ENCODE measurements around the gene FBXW4. TPM values are rescaled to one million over a fixed set of nuclear protein-coding genes. Genes with fewer than 3 reads are reported as not detected.

Gene FBXW4
- total and polyA plus RNA-seq, 4 donors: 28.0 to 65.6 (median 54.5) TPM

DNA sequence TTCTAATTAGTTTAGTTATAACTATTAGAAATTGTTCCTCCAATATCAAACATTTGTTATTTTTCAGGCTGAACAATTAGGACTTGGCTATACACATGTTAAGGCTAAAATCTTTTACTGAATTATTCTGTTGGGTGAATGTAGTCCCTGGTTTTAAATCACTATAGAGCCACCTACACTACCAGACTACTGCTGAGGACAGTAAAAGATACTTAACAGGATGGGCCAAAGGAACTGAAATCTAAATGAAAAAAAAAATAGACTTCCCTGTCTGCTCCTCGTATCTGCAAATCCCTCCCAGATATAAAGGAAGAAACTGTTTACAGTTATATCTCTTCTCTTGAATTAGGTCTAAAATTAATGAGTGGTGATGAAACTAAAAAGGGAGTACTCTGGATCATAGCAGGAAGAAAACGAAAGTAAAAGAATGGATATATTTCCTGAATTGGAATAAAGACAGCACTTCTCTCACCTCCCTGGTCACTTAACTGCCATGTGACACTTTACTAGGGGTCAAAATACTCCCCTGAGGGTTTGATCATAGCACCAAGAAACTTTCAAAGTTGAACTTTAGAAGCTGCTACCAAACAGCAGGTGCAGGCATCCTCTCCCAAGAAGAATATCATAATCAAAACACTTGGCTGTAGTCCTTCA lies 12.7 kb downstream of the FBXW4 start:
- TF ChIP-seq, protein P1, sequence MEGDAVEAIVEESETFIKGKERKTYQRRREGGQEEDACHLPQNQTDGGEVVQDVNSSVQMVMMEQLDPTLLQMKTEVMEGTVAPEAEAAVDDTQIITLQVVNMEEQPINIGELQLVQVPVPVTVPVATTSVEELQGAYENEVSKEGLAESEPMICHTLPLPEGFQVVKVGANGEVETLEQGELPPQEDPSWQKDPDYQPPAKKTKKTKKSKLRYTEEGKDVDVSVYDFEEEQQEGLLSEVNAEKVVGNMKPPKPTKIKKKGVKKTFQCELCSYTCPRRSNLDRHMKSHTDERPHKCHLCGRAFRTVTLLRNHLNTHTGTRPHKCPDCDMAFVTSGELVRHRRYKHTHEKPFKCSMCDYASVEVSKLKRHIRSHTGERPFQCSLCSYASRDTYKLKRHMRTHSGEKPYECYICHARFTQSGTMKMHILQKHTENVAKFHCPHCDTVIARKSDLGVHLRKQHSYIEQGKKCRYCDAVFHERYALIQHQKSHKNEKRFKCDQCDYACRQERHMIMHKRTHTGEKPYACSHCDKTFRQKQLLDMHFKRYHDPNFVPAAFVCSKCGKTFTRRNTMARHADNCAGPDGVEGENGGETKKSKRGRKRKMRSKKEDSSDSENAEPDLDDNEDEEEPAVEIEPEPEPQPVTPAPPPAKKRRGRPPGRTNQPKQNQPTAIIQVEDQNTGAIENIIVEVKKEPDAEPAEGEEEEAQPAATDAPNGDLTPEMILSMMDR (IDR thresholded peaks at IDR 0.05; ENCODE audit: control extremely low read depth, extremely low read depth): no peak
- ATAC-seq (ENCODE audit: insufficient read depth, low FRiP score) (no peak), DNase-seq (peak in 2 of 3 donors; percentile 6 to 13)
- Histone ChIP-seq H3K4me3 (no peak overlapping the region), H3K9me3 (ENCODE audit: control insufficient read depth in 4 of 4, insufficient read depth in 3 of 4, low read length in 3 of 4) (no peaks in the 10 kb centered on the region), H3K4me1 (ENCODE audit: control insufficient read depth in 5 of 5, insufficient read depth in 5 of 5, low read length in 5 of 5) (peaks cover 0 to 21% (median 4%) of the 10 kb centered on the region in 5 donors), H3K9ac (ENCODE audit: insufficient read depth in 1 of 2, low read length in 2 of 2) (no peak overlapping the region), H3K27me3 (ENCODE audit: control insufficient read depth in 3 of 3, insufficient read depth in 3 of 3, low read length in 2 of 3) (no peaks in the 10 kb centered on the region), H3K27ac (ENCODE audit: low read depth in 1 of 2, low read length in 1 of 2) (no peak overlapping the region), H3K36me3 (ENCODE audit: control insufficient read depth in 4 of 4, insufficient read depth in 4 of 4, low read length in 4 of 4) (peaks cover 0 to 3% (median 1%) of the 10 kb centered on the region in 4 donors)
- WGBS, 2 donors: 4 to 8% methylated on average over 2 of the region's 2 CpGs

DNA sequence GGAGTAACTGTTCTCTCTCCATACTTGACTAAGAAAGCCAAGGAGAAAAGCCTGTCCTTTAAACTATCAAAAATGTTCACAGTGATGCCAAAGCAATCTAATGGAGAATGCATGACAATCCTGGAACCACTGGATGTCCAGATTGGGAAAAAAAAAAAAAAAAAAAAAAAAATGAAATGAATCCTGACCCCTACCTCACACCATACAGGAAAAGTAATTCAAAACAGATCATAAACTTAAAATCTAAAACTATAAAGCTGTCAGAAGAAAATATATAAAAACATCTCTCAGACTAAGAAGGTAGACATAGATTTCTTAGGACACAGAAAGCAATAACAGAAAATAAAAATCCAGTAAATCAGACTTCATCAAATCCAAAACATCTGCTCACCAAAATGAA lies 18.4 kb downstream of the FBXW4 start:
- Histone ChIP-seq H3K9ac (ENCODE audit: insufficient read depth in 1 of 2, low read length in 2 of 2) (no peak overlapping the region), H3K36me3 (ENCODE audit: control insufficient read depth in 4 of 4, insufficient read depth in 4 of 4, low read length in 4 of 4) (peaks cover 9 to 36% (median 21%) of the 10 kb centered on the region in 4 donors)

DNA sequence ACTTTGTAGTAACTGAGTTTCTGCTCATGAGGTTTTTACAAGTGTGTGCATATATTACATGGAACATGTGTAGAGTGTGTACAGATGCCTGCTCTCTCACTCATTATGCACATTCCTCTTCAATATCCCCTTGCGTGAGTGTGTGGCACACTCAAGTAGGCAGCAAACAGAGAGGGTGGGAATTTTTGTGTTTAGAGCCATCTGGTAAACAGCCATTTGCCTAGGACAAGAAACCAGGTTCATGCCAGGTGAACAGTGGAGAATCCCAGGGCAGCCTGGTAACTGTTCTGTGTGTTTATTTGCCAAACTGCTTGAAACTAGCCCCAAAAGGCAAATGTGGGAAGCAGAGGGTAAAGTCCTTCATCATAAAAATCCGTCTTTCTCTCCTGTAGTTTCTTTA lies 19.9 kb downstream of the FBXW4 start:
- H3K27ac ChIP-seq (ENCODE audit: low read depth in 1 of 2, low read length in 1 of 2): no peak overlapping the region
- no peak overlapping the region for H3K4me3 ChIP-seq
- H3K27me3 ChIP-seq (ENCODE audit: control insufficient read depth in 3 of 3, insufficient read depth in 3 of 3, low read length in 2 of 3): no peaks in the 10 kb centered on the region
- peaks cover 0 to 3% (median 0%) of the 10 kb centered on the region in 4 donors for H3K9me3 ChIP-seq (ENCODE audit: control insufficient read depth in 4 of 4, insufficient read depth in 3 of 4, low read length in 3 of 4)
- TF ChIP-seq, protein P1 (IDR thresholded peaks at IDR 0.05; ENCODE audit: control extremely low read depth, extremely low read depth): no peak
- H3K36me3 ChIP-seq (ENCODE audit: control insufficient read depth in 4 of 4, insufficient read depth in 4 of 4, low read length in 4 of 4): peaks cover 9 to 36% (median 24%) of the 10 kb centered on the region in 4 donors
- no peak for DNase-seq
- no peak for ATAC-seq (ENCODE audit: insufficient read depth, low FRiP score)
- H3K4me1 ChIP-seq (ENCODE audit: control insufficient read depth in 5 of 5, insufficient read depth in 5 of 5, low read length in 5 of 5): peaks cover 0 to 3% (median 0%) of the 10 kb centered on the region in 5 donors
- H3K9ac ChIP-seq (ENCODE audit: insufficient read depth in 1 of 2, low read length in 2 of 2): no peak overlapping the region
- 77 to 89% methylated on average over 2 of the region's 2 CpGs for WGBS, 2 donors

More for the DNA sequence above, 18.4 kb downstream of the FBXW4 start:
- Histone ChIP-seq H3K9me3 (ENCODE audit: control insufficient read depth in 4 of 4, insufficient read depth in 3 of 4, low read length in 3 of 4) (peaks cover 0 to 3% (median 0%) of the 10 kb centered on the region in 4 donors), H3K27me3 (ENCODE audit: control insufficient read depth in 3 of 3, insufficient read depth in 3 of 3, low read length in 2 of 3) (no peaks in the 10 kb centered on the region), H3K4me3 (no peak overlapping the region), H3K4me1 (ENCODE audit: control insufficient read depth in 5 of 5, insufficient read depth in 5 of 5, low read length in 5 of 5) (peaks cover 0 to 5% (median 0%) of the 10 kb centered on the region in 5 donors), H3K27ac (ENCODE audit: low read depth in 1 of 2, low read length in 1 of 2) (no peak overlapping the region)
- DNase-seq: no peak
- TF ChIP-seq, protein P1 (IDR thresholded peaks at IDR 0.05; ENCODE audit: control extremely low read depth, extremely low read depth): no peak
- no peak for ATAC-seq (ENCODE audit: insufficient read depth, low FRiP score)

All from lung (tissue), 12 donors.